SK-N-MC (cell line): Measurements from ENCODE around the gene GYS2.

Experiments used
- EZH2 ChIP-seq: fragments of 200-600 bp; sonication (generic); IDR thresholded peaks from one replicate; pipeline ENCODE4 v1.6.1; 2017; ENCODE audit warnings: antibody characterized with exemption
- POLR2AphosphoS5 ChIP-seq: IDR thresholded peaks from 2 replicates; pipeline ENCODE4 v1.6.1; 2012; ENCODE audit warnings: mild to moderate bottlenecking, low read depth, low read length, borderline replicate concordance

DNA sequence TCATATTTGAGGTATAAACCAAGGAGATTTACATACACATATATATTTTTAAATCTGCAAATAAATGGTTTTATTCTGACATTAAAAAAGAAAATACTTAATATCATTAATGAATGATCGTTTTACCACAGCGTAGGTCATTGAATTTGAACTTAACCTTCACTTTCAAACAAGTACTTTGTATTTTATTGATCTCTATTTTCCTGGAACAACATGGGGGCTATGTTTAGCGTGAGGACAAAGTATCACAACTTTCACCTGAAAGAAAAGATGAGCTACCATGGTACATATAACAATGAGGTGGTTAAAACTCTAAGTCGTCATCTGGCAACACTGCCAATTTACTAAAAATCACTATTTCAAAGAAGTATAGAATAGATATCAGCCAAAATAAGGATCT, 6.0 kb downstream of the GYS2 start:
- no peak for TF ChIP-seq POLR2AphosphoS5
- no peak for TF ChIP-seq EZH2
